ENCODE data around the gene THUMPD1. TPM values are rescaled to one million over a fixed set of nuclear protein-coding genes. Genes with fewer than 3 reads are reported as not detected.
"Not testable (repeated sequence)": the region's sequence is repeated elsewhere in the genome, so short reads cannot be mapped to it uniquely, and the experiment has no call there.

Gene THUMPD1
- total and polyA plus RNA-seq, 2 experiments from 2014 or later, result 44.6 to 93.0 TPM

- TF ChIP-seq ZNF462 (CRISPR knock-in tag; IDR thresholded peaks at IDR 0.05) (no peak), CTCF (conservative IDR thresholded peaks at IDR 0.05; ENCODE audit: low read depth in 2 of 2) (no peak)
Observed at GRCh38 chr16:20707461-20707860, 34.2 kb downstream of the THUMPD1 start (continued).

GRCh38 chr16:20705972-20706371 is 35.6 kb downstream of the THUMPD1 start:
- not testable (repeated sequence) for DNase-seq (ENCODE audit: low spot score); H3K4me1 ChIP-seq (ENCODE audit: insufficient read depth); H3K79me2 ChIP-seq (replicated peaks; ENCODE audit: insufficient read depth); H3K4me2 ChIP-seq; H3K9me2 ChIP-seq (ENCODE audit: insufficient read depth); H3K27me3 ChIP-seq (ENCODE audit: insufficient read depth); H2AFZ ChIP-seq; H3K4me1 Mint-ChIP-seq; H3K27ac Mint-ChIP-seq; H3K4me3 Mint-ChIP-seq; ATAC-seq; H3K9me3 Mint-ChIP-seq; H4K20me1 ChIP-seq (replicated peaks; ENCODE audit: insufficient read depth); H3K36me3 ChIP-seq (ENCODE audit: insufficient read depth); H3F3A ChIP-seq (replicated peaks; ENCODE audit: low read depth); H3K27me3 Mint-ChIP-seq (ENCODE audit: insufficient read depth, low read depth, poor library complexity); H3K27ac ChIP-seq (ENCODE audit: low read depth); H3K4me3 ChIP-seq; H3K36me3 Mint-ChIP-seq (ENCODE audit: low read depth)

- DNase-seq (ENCODE audit: low spot score), result no peak
- H2AFZ ChIP-seq, result no peak overlapping the region
- H3K9me2 ChIP-seq (ENCODE audit: insufficient read depth), result no peaks in the 10 kb centered on the region
- H3K36me3 ChIP-seq (ENCODE audit: insufficient read depth), result no peaks in the 10 kb centered on the region
- no peaks in the 10 kb centered on the region for H3K27me3 Mint-ChIP-seq (ENCODE audit: insufficient read depth, low read depth, poor library complexity)
- H3K4me2 ChIP-seq, result no peak overlapping the region
- H3K4me3 ChIP-seq, result no peak overlapping the region
- H3K79me2 ChIP-seq (replicated peaks; ENCODE audit: insufficient read depth), result no peaks in the 10 kb centered on the region
- no peaks in the 10 kb centered on the region for H3K4me1 ChIP-seq (ENCODE audit: insufficient read depth)
- H3K36me3 Mint-ChIP-seq (ENCODE audit: low read depth), result no peaks in the 10 kb centered on the region
- no peaks in the 10 kb centered on the region for H3K9me3 Mint-ChIP-seq
- TF ChIP-seq ZNF331 (CRISPR knock-in tag; IDR thresholded peaks at IDR 0.05; ENCODE audit: low read depth) (no peak), JUNB (IDR thresholded peaks at IDR 0.05; ENCODE audit: unreplicated experiment) (no peak), NANOG (IDR thresholded peaks at IDR 0.05; ENCODE audit: borderline replicate concordance) (no peak), ZNF114 (CRISPR knock-in tag; IDR thresholded peaks at IDR 0.05) (no peak), EZH2phosphoT487 (IDR thresholded peaks at IDR 0.05; ENCODE audit: unreplicated experiment) (no peak)
- ATAC-seq, result no peak
- H3K4me3 Mint-ChIP-seq, result no peak overlapping the region
- H3K27me3 ChIP-seq (ENCODE audit: insufficient read depth), result no peaks in the 10 kb centered on the region
- no peaks in the 10 kb centered on the region for H3F3A ChIP-seq (replicated peaks; ENCODE audit: low read depth)
- H3K27ac Mint-ChIP-seq, result no peak overlapping the region
- H3K27ac ChIP-seq (ENCODE audit: low read depth), result no peak overlapping the region
- H3K4me1 Mint-ChIP-seq, result no peaks in the 10 kb centered on the region
- no peaks in the 10 kb centered on the region for H4K20me1 ChIP-seq (replicated peaks; ENCODE audit: insufficient read depth)
Observed at GRCh38 chr16:20704281-20704680, 37.3 kb downstream of the THUMPD1 start.

GRCh38 chr16:20701692-20702091 is 39.9 kb downstream of the THUMPD1 start:
- H3K27me3 Mint-ChIP-seq (ENCODE audit: insufficient read depth, low read depth, poor library complexity); H3K79me2 ChIP-seq (replicated peaks; ENCODE audit: insufficient read depth); H3K27me3 ChIP-seq (ENCODE audit: insufficient read depth); H3K4me1 Mint-ChIP-seq; ATAC-seq; DNase-seq (ENCODE audit: low spot score); H3F3A ChIP-seq (replicated peaks; ENCODE audit: low read depth); H3K9me2 ChIP-seq (ENCODE audit: insufficient read depth); H4K20me1 ChIP-seq (replicated peaks; ENCODE audit: insufficient read depth); H3K27ac Mint-ChIP-seq; H3K4me3 ChIP-seq; H3K27ac ChIP-seq (ENCODE audit: low read depth); H3K9me3 Mint-ChIP-seq; H3K4me1 ChIP-seq (ENCODE audit: insufficient read depth); H3K36me3 ChIP-seq (ENCODE audit: insufficient read depth); H3K36me3 Mint-ChIP-seq (ENCODE audit: low read depth); H3K4me3 Mint-ChIP-seq; H2AFZ ChIP-seq; H3K4me2 ChIP-seq: not testable (repeated sequence)
